IMR-90 (cell line): Measurements from ENCODE around the gene GPAM. TPM values are rescaled to one million over a fixed set of nuclear protein-coding genes. Genes with fewer than 3 reads are reported as not detected.
A peak's percentile ranks its signal among the peaks of the same experiment; 100 is the strongest.

Experiments
- ATAC-seq: fragments of 200-7000 bp; cut with Tn5 transposase; 2 replicates; pipeline ENCODE4 v1.9.1; 2020; ENCODE audit warnings: low read depth, mild to moderate bottlenecking, moderate library complexity
- BruUV-seq: library from RNA; stranded (reverse); fragments of 400-500 nt; replicated peaks from 2 replicates; lab custom pipeline; 2021; lab: Mats Ljungman, UMichigan
- CTCF ChIA-PET: fragments of 300-600 bp; formaldehyde crosslinking; extraction: SDS; loops from one replicate; lab custom pipeline; 2021; ENCODE audit warnings: antibody characterized with exemption; lab: Yijun Ruan, JAX
- POLR2A ChIA-PET: fragments of 300-600 bp; sonication (Branson Sonifier 250); formaldehyde crosslinking; loops from one replicate; lab custom pipeline; 2022; ENCODE audit warnings: antibody characterized with exemption; ENCODE audit not compliant: unreplicated experiment; lab: Charles Lee
- DNase-seq: peaks from one replicate; pipeline ENCODE4 v3.0.0; 2013
- H2AFZ ChIP-seq: replicated peaks from 2 replicates; pipeline ENCODE3; 2013; ENCODE audit warnings: low read length, mild to moderate bottlenecking; ENCODE audit not compliant: poor library complexity
- H2AK5ac ChIP-seq: 2 replicates; pipeline ENCODE4 v1.6.1; 2013; ENCODE audit warnings: low read depth, low read length, inconsistent platforms
- H2AK9ac ChIP-seq: replicated peaks from 2 replicates; pipeline ENCODE3; 2013; ENCODE audit warnings: mild to moderate bottlenecking, low read depth, low read length, moderate library complexity; ENCODE audit not compliant: poor library complexity
- H2BK120ac ChIP-seq: 2 replicates; pipeline ENCODE4 v1.6.1; 2013; ENCODE audit warnings: low read depth, low read length, inconsistent platforms
- H2BK15ac ChIP-seq: 3 replicates; pipeline ENCODE4 v1.6.1; 2013; ENCODE audit warnings: low read depth, low read length, inconsistent platforms
- H2BK20ac ChIP-seq: 2 replicates; pipeline ENCODE4 v1.6.1; 2013; ENCODE audit warnings: low read depth, mild to moderate bottlenecking, inconsistent platforms, low read length, moderate library complexity
- H2BK5ac ChIP-seq: 2 replicates; pipeline ENCODE4 v1.6.1; 2013; ENCODE audit warnings: mild to moderate bottlenecking, low read depth, low read length, inconsistent platforms; ENCODE audit not compliant: poor library complexity, severe bottlenecking
- H3K14ac ChIP-seq: replicated peaks from 2 replicates; pipeline ENCODE4 v1.6.1; 2013; ENCODE audit warnings: low read depth, low read length, inconsistent platforms
- H3K18ac ChIP-seq: 2 replicates; pipeline ENCODE4 v1.6.1; 2013; ENCODE audit warnings: low read depth, low read length, control low read depth
- H3K23ac ChIP-seq: 2 replicates; pipeline ENCODE4 v1.6.1; 2013; ENCODE audit warnings: low read depth, low read length, inconsistent platforms
- H3K27ac ChIP-seq: 2 replicates; pipeline ENCODE4 v1.5.1; 2013; ENCODE audit warnings: mild to moderate bottlenecking, control low read depth, low read length; ENCODE audit not compliant: insufficient read depth
- H3K27me3 ChIP-seq: 2 replicates; pipeline ENCODE4 v1.6.1; 2013; ENCODE audit warnings: low read length; ENCODE audit not compliant: control insufficient read depth, insufficient read depth
- H3K36me3 ChIP-seq: 2 replicates; pipeline ENCODE4 v1.6.1; 2013; ENCODE audit warnings: low read length, mixed read lengths; ENCODE audit not compliant: control insufficient read depth, insufficient read depth
- H3K4ac ChIP-seq: 2 replicates; pipeline ENCODE4 v1.6.1; 2013; ENCODE audit warnings: low read depth, low read length, inconsistent platforms
- H3K4me1 ChIP-seq: 2 replicates; pipeline ENCODE4 v1.6.1; 2013; ENCODE audit warnings: low read length, mixed read lengths; ENCODE audit not compliant: control insufficient read depth, insufficient read depth
- H3K4me2 ChIP-seq: 2 replicates; pipeline ENCODE4 v1.6.1; 2013; ENCODE audit warnings: low read depth, mild to moderate bottlenecking, control low read depth, low read length, moderate library complexity
- H3K4me3 ChIP-seq: 2 replicates; pipeline ENCODE4 v1.5.1; 2013; ENCODE audit warnings: low read depth, mild to moderate bottlenecking, control low read depth, low read length, moderate library complexity; ENCODE audit not compliant: insufficient read depth
- H3K56ac ChIP-seq: 2 replicates; pipeline ENCODE4 v1.6.1; 2013; ENCODE audit warnings: low read length, inconsistent platforms; ENCODE audit not compliant: insufficient read depth; ENCODE audit errors: extremely low read depth
- H3K79me1 ChIP-seq, 2 experiments: 2 replicates each; pipeline ENCODE4 v1.6.1; 2013; ENCODE audit warnings: low read length in 2 of 2, inconsistent platforms in 1 of 2, low read depth in 1 of 2
- H3K9ac ChIP-seq: 2 replicates; pipeline ENCODE4 v1.6.1; 2013; ENCODE audit warnings: low read depth, low read length, control low read depth
- H3K9me1 ChIP-seq: 2 replicates; pipeline ENCODE4 v1.6.1; 2013; ENCODE audit warnings: low read length, inconsistent platforms; ENCODE audit not compliant: insufficient read depth
- H3K9me3 ChIP-seq: 2 replicates; pipeline ENCODE4 v1.6.1; 2013; ENCODE audit warnings: low read length; ENCODE audit not compliant: control insufficient read depth, insufficient read depth
- H4K20me1 ChIP-seq: 2 replicates; pipeline ENCODE4 v1.6.1; 2013; ENCODE audit warnings: low read length, inconsistent platforms; ENCODE audit not compliant: insufficient read depth
- H4K5ac ChIP-seq: 2 replicates; pipeline ENCODE4 v1.6.1; 2013; ENCODE audit warnings: mild to moderate bottlenecking, low read depth, low read length, control low read depth
- H4K8ac ChIP-seq, 2 experiments: 2 replicates each; pipeline ENCODE4 v1.6.1; 2013; ENCODE audit warnings: low read depth in 2 of 2, low read length in 2 of 2, control low read depth in 1 of 2, inconsistent platforms in 1 of 2
- H4K91ac ChIP-seq: 2 replicates; pipeline ENCODE4 v1.6.1; 2013; ENCODE audit warnings: low read depth, low read length, inconsistent platforms; ENCODE audit not compliant: insufficient read depth
- BHLHE40 ChIP-seq: fragments of 150-350 bp; IDR thresholded peaks from 2 replicates; pipeline ENCODE4 v1.6.1; 2016; ENCODE audit warnings: mild to moderate bottlenecking, low read depth, low read length
- FOS ChIP-seq: fragments of 150-350 bp; IDR thresholded peaks from 2 replicates; pipeline ENCODE4 v1.6.1; 2016; ENCODE audit warnings: low read depth, low read length
- MXI1 ChIP-seq: IDR thresholded peaks from 2 replicates; pipeline ENCODE4 v1.6.1; 2012; ENCODE audit warnings: low read depth, mild to moderate bottlenecking, low read length, moderate library complexity, borderline replicate concordance
- POLR2A ChIP-seq: IDR thresholded peaks from 2 replicates; pipeline ENCODE4 v1.6.1; 2012; ENCODE audit warnings: mild to moderate bottlenecking, low read depth, low read length
- RAD21 ChIP-seq: IDR thresholded peaks from 2 replicates; pipeline ENCODE4 v1.6.1; 2012; ENCODE audit warnings: low read length, improper control_type of control experiment
- WGBS, 2 experiments: methylation state at CpG; one replicate each; pipeline versions ENCODE4 v1.1.5 to v1.1.7; 2013; ENCODE audit warnings: missing lambda C conversion rate in 2 of 2; ENCODE audit not compliant: insufficient read length in 1 of 2; ENCODE audit errors: extremely low coverage in 2 of 2; 5-methylcytosine and 5-hydroxymethylcytosine counted together
- dilution Hi-C: fragments of 300-500 bp; cut with HindIII; formaldehyde crosslinking; loops from one replicate; pipeline ENCODE4 v1.14.3; 2018; ENCODE audit warnings: low sequenced_read_pairs; ENCODE audit not compliant: unreplicated experiment
- in situ Hi-C: fragments of 300-500 bp; cut with MboI; formaldehyde crosslinking; loops from 3 replicates; pipeline ENCODE4 v1.14.3; 2019; ENCODE audit warnings: low sequenced_read_pairs, inconsistent platforms, mixed read lengths
- intact Hi-C: fragments of 100-400 bp; cut with micrococcal nuclease; formaldehyde crosslinking; loops from 2 replicates; pipeline ENCODE4 v1.10.0; 2022
- polyA plus RNA-seq, 3 experiments: library from polyadenylated mRNA; depleted of rRNA; stranded (reverse); fragments of >200 nt; gene quantifications; 2 replicates each; pipeline ENCODE4 v1.2.3, GENCODE V29; 2012; ENCODE audit warnings: low replicate concordance in 1 of 3
- total RNA-seq: library from RNA; depleted of rRNA; stranded (reverse); fragments of >200 nt; gene quantifications from 2 replicates; pipeline ENCODE4 v1.2.3, GENCODE V29; 2012
- TF ChIP-seq, protein P1 (sequence below): fragments of 150-350 bp; IDR thresholded peaks from 2 replicates; pipeline ENCODE4 v1.6.1; 2017; ENCODE audit warnings: mild to moderate bottlenecking, antibody characterized with exemption, low read length, low read depth
- TF ChIP-seq, protein P2 (sequence below): fragments of 150-350 bp; IDR thresholded peaks from 2 replicates; pipeline ENCODE4 v1.6.1; 2016; ENCODE audit warnings: low read depth, mild to moderate bottlenecking, low read length, moderate library complexity, borderline replicate concordance
- TF ChIP-seq, protein P3 (sequence below): conservative IDR thresholded peaks from 2 replicates; pipeline ENCODE4 v1.5.1; 2012; ENCODE audit warnings: mild to moderate bottlenecking, low read depth, low read length, improper control_type of control experiment

The GPAM gene
- total and polyA plus RNA-seq, 2 of the 4 experiments (the other 2 are of a cell fraction) = 3.5 to 11.5 TPM

DNA sequence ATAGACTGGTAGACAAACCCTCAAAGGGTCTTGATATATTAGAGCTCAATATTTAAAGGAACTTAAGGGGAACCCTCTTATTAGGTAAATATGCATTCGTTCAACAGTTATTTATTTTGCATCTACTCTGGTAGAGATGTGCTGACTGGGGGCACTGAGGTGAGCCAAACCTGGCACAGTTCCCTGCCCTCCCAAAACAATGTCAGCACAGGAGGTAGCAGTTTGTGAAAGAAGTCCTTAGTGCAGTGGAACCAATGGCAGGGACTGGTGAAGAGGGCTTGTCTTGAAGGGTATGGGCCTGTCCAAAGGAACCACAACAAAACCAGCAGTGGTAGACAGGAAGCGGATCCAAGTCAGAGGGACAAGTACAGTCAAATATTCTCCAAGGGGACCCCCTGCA, 32.6 kb upstream of the GPAM start:
- intact Hi-C loops = no loop called here
- no peak overlapping the region for H2AFZ ChIP-seq
- DNase-seq (no peak), ATAC-seq (no peak)
- no peak overlapping the region for H2BK5ac ChIP-seq
- POLR2A ChIA-PET = no interaction called here
- no peak overlapping the region for H3K27ac ChIP-seq
- no peak overlapping the region for H4K91ac ChIP-seq
- H2AK9ac ChIP-seq = peak overlapping the region; percentile 29
- CTCF ChIA-PET = no interaction called here
- no peak overlapping the region for H4K5ac ChIP-seq
- H3K18ac ChIP-seq = no peak overlapping the region
- no peak overlapping the region for H3K4me2 ChIP-seq
- dilution Hi-C loops = no loop called here
- in situ Hi-C loops = no loop called here
- H2BK120ac ChIP-seq = no peak overlapping the region
- no CpG with 5 or more reads among the region's 2 CpGs for WGBS, 2 experiments
- H2BK20ac ChIP-seq = no peak overlapping the region
- no peak overlapping the region for H4K8ac ChIP-seq
- no peak overlapping the region for H3K14ac ChIP-seq
- H3K36me3 ChIP-seq = no peaks in the 10 kb centered on the region
- H3K9me1 ChIP-seq = no peaks in the 10 kb centered on the region
- no TSS peak for BruUV-seq
- H2AK5ac ChIP-seq = no peak overlapping the region
- H4K20me1 ChIP-seq = no peaks in the 10 kb centered on the region
- no peaks in the 10 kb centered on the region; the same call in 1 of the 2 replicates for H3K9me3 ChIP-seq
- no peak overlapping the region for H3K4me3 ChIP-seq
- no peak for TF ChIP-seq FOS
- no peak for TF ChIP-seq BHLHE40
- TF ChIP-seq, protein P1, sequence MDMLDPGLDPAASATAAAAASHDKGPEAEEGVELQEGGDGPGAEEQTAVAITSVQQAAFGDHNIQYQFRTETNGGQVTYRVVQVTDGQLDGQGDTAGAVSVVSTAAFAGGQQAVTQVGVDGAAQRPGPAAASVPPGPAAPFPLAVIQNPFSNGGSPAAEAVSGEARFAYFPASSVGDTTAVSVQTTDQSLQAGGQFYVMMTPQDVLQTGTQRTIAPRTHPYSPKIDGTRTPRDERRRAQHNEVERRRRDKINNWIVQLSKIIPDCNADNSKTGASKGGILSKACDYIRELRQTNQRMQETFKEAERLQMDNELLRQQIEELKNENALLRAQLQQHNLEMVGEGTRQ = no peak
- TF ChIP-seq POLR2A = no peak
- no peak for TF ChIP-seq RAD21
- TF ChIP-seq, protein P2, sequence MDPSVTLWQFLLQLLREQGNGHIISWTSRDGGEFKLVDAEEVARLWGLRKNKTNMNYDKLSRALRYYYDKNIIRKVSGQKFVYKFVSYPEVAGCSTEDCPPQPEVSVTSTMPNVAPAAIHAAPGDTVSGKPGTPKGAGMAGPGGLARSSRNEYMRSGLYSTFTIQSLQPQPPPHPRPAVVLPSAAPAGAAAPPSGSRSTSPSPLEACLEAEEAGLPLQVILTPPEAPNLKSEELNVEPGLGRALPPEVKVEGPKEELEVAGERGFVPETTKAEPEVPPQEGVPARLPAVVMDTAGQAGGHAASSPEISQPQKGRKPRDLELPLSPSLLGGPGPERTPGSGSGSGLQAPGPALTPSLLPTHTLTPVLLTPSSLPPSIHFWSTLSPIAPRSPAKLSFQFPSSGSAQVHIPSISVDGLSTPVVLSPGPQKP = no peak
- TF ChIP-seq, protein P3, sequence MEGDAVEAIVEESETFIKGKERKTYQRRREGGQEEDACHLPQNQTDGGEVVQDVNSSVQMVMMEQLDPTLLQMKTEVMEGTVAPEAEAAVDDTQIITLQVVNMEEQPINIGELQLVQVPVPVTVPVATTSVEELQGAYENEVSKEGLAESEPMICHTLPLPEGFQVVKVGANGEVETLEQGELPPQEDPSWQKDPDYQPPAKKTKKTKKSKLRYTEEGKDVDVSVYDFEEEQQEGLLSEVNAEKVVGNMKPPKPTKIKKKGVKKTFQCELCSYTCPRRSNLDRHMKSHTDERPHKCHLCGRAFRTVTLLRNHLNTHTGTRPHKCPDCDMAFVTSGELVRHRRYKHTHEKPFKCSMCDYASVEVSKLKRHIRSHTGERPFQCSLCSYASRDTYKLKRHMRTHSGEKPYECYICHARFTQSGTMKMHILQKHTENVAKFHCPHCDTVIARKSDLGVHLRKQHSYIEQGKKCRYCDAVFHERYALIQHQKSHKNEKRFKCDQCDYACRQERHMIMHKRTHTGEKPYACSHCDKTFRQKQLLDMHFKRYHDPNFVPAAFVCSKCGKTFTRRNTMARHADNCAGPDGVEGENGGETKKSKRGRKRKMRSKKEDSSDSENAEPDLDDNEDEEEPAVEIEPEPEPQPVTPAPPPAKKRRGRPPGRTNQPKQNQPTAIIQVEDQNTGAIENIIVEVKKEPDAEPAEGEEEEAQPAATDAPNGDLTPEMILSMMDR = no peak
- no peak for TF ChIP-seq MXI1
- H3K9ac ChIP-seq = no peak overlapping the region
- no peaks in the 10 kb centered on the region for H3K79me1 ChIP-seq
- H3K4ac ChIP-seq = no peak overlapping the region
- H3K56ac ChIP-seq = no peak overlapping the region
- no peak overlapping the region for H3K23ac ChIP-seq
- no peaks in the 10 kb centered on the region; the same call in 1 of the 2 replicates for H3K4me1 ChIP-seq
- no peak overlapping the region for H2BK15ac ChIP-seq
- peaks cover 2% of the 10 kb centered on the region for H3K27me3 ChIP-seq
